ENCODE data around the gene ATP5PB. TPM values are rescaled to one million over a fixed set of nuclear protein-coding genes. Genes with fewer than 3 reads are reported as not detected.

ATP5PB gene
- total and polyA plus RNA-seq, 8 donors: 56.3 to 138 (median 89.2) TPM

GRCh38 chr1:111417755-111418154, 31.5 kb upstream of the ATP5PB start:
- Histone ChIP-seq H3K4me1 (no peaks in the 10 kb centered on the region), H3K36me3 (no peaks in the 10 kb centered on the region), H3K9me3 (no peaks in the 10 kb centered on the region), H3K27me3 (no peaks in the 10 kb centered on the region), H3K4me3 (no peak overlapping the region), H3K27ac (no peak overlapping the region)
- FAIRE-seq (no peak), DNase-seq (no peak), ATAC-seq (peak in 2 of 4 donors; percentile 56 to 76)
- WGBS, 2 donors: 72 to 89% methylated on average over 1 of the region's 1 CpG
- intact Hi-C loops (cut with DNase I): no loop called here
- TF ChIP-seq CTCF (IDR thresholded peaks at IDR 0.05): no peak

GRCh38 chr1:111419037-111419436, 30.2 kb upstream of the ATP5PB start:
- 95 to 97% methylated on average over 1 of the region's 1 CpG for WGBS, 2 donors
- no peak for DNase-seq
- no peak overlapping the region for H3K4me3 ChIP-seq
- no peaks in the 10 kb centered on the region for H3K9me3 ChIP-seq
- intact Hi-C loops (cut with DNase I): no loop called here
- TF ChIP-seq CTCF (IDR thresholded peaks at IDR 0.05): no peak
- ATAC-seq: no peak
- no peak for FAIRE-seq
- H3K27ac ChIP-seq: no peak overlapping the region
- H3K27me3 ChIP-seq: no peaks in the 10 kb centered on the region
- H3K36me3 ChIP-seq: no peaks in the 10 kb centered on the region
- H3K4me1 ChIP-seq: no peaks in the 10 kb centered on the region

GRCh38 chr1:111420377-111420776, 28.9 kb upstream of the ATP5PB start:
- no peak for TF ChIP-seq CTCF (IDR thresholded peaks at IDR 0.05)
- H3K4me1 ChIP-seq: no peaks in the 10 kb centered on the region
- FAIRE-seq (no peak), DNase-seq (no peak), ATAC-seq (no peak)
- no peaks in the 10 kb centered on the region for H3K27me3 ChIP-seq
- no peaks in the 10 kb centered on the region for H3K9me3 ChIP-seq
- no peak overlapping the region for H3K27ac ChIP-seq
- no peaks in the 10 kb centered on the region for H3K36me3 ChIP-seq
- H3K4me3 ChIP-seq: no peak overlapping the region
- WGBS, 2 donors: 76 to 79% methylated on average over 5 of the region's 5 CpGs
- intact Hi-C loops (cut with DNase I): no loop called here

- FAIRE-seq (no peak), DNase-seq (peak in 3 of 6 donors; percentile 9 to 34 (median 29)), ATAC-seq (peak in 3 of 4 donors; percentile 78 to 83 (median 80))
- Histone ChIP-seq H3K27ac (no peak overlapping the region), H3K36me3 (no peaks in the 10 kb centered on the region), H3K4me1 (no peaks in the 10 kb centered on the region), H3K27me3 (no peaks in the 10 kb centered on the region), H3K4me3 (no peak overlapping the region), H3K9me3 (no peaks in the 10 kb centered on the region)
- 69 to 70% methylated on average over 13 of the region's 13 CpGs for WGBS, 2 donors
- no peak for TF ChIP-seq CTCF (IDR thresholded peaks at IDR 0.05)
- intact Hi-C loops (cut with DNase I): no loop called here
Measured at GRCh38 chr1:111422546-111423391, 26.5 kb upstream of the ATP5PB start.

- Histone ChIP-seq H3K27me3 (no peaks in the 10 kb centered on the region), H3K4me1 (no peaks in the 10 kb centered on the region), H3K9me3 (no peaks in the 10 kb centered on the region), H3K4me3 (no peak overlapping the region), H3K36me3 (no peaks in the 10 kb centered on the region), H3K27ac (no peak overlapping the region)
- TF ChIP-seq CTCF (IDR thresholded peaks at IDR 0.05): no peak
- no peak for FAIRE-seq
- no peak for ATAC-seq
- intact Hi-C loops (cut with DNase I): no loop called here
- WGBS, 2 donors: 88 to 92% methylated on average over 3 of the region's 3 CpGs
- DNase-seq: no peak
Measured at GRCh38 chr1:111424281-111424680, 25.0 kb upstream of the ATP5PB start.

Data from pancreas (tissue), 10 donors.